GM10248 (cell line): Measurements from ENCODE around the gene IFI35.

ENCODE experiments used
- CTCF ChIA-PET: fragments of 300-600 bp; sonication (Branson Sonifier 250); formaldehyde crosslinking; extraction: SDS; loops from one replicate; lab custom pipeline; 2021; ENCODE audit warnings: antibody characterized with exemption; lab: Yijun Ruan, JAX
- POLR2A ChIA-PET: fragments of 350-650 bp; sonication (Branson Sonifier 250); formaldehyde crosslinking; extraction: SDS; loops from one replicate; lab custom pipeline; 2020; ENCODE audit warnings: antibody characterized with exemption; lab: Yijun Ruan, JAX
- DNase-seq: peaks from one replicate; pipeline ENCODE4 v3.0.0; 2012; ENCODE audit errors: extremely low spot score
- CTCF ChIP-seq: IDR thresholded peaks from 2 replicates; pipeline ENCODE4 v1.5.1; 2012; ENCODE audit warnings: mild to moderate bottlenecking, low read depth; ENCODE audit errors: extremely low read depth, missing control alignments, control extremely low read depth

The IFI35 gene

DNA sequence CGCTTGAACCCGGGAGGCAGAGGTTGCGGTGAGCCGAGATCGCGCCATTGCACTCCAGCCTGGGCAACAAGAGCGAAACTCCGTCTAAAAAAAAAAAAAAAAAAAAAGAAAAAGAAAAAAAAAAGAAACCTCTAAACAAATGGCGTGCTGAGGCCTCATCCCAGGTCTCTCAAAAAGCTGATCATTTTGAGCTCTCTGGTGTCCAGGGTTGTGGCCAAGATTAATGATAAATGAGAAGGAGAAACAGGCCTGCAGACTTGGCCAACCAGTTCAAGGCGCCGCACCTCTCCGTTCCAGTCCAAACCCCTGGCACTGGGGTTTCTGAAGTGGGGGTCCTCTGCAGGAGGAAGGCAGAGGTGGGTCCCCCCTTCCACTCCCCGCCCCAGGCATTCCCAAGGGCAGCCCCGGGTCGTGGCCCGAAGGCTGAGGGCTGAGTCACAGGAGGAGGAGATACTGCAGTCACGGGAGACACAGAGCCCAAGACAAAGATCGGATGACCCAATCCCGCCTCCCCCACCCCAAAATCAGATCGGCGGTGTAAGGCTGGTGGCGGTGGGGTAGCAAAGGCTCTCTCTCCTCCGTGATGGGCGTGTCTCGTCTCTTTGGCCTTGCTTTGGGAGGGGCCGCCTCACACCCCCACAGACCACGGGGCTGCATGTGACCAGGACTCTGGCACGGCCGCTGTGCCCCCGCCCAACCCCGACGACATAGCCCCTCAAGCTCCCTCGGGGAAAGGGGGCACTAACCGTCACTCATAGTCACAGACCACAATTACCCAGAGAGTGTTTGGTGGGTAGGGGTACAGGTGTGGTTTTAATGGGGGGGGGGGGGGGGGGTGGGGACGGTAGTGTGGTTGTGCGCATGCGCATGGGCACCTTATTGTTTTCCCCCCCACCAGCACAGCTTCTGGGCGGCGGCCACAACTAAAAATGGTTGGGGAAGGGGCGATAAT lies 14.5 kb downstream of the IFI35 start:
- DNase-seq, result peak; percentile 57
- ChIA-PET POLR2A (interaction anchor here (0.5 to 1.4 kb wide), 3 partner anchors 9 to 124 kb away, joined by 3 read pairs; partner anchors contain the start of gene RPL27), CTCF (interaction anchor here (1.2 kb wide), 1 partner anchor 10 kb away, joined by 3 read pairs; no protein-coding TSS in a partner anchor)
- no peak for TF ChIP-seq CTCF

GRCh38 chr17:43021741-43022512 lies 15.3 kb downstream of the IFI35 start, which contains the start of gene VAT1:
VAT1 (minus strand) TSS chr17:43022385; CDS start chr17:43022322, 63 bp downstream.
- ChIA-PET POLR2A (interaction anchor here (1.4 kb wide), 1 partner anchor 24 kb away, joined by 3 read pairs; the partner anchor contains the start of gene RPL27), CTCF (interaction anchor here (1.2 kb wide), 1 partner anchor 11 kb away, joined by 3 read pairs; no protein-coding TSS in a partner anchor)
- no peak for TF ChIP-seq CTCF
- peak; percentile 81 for DNase-seq

DNA sequence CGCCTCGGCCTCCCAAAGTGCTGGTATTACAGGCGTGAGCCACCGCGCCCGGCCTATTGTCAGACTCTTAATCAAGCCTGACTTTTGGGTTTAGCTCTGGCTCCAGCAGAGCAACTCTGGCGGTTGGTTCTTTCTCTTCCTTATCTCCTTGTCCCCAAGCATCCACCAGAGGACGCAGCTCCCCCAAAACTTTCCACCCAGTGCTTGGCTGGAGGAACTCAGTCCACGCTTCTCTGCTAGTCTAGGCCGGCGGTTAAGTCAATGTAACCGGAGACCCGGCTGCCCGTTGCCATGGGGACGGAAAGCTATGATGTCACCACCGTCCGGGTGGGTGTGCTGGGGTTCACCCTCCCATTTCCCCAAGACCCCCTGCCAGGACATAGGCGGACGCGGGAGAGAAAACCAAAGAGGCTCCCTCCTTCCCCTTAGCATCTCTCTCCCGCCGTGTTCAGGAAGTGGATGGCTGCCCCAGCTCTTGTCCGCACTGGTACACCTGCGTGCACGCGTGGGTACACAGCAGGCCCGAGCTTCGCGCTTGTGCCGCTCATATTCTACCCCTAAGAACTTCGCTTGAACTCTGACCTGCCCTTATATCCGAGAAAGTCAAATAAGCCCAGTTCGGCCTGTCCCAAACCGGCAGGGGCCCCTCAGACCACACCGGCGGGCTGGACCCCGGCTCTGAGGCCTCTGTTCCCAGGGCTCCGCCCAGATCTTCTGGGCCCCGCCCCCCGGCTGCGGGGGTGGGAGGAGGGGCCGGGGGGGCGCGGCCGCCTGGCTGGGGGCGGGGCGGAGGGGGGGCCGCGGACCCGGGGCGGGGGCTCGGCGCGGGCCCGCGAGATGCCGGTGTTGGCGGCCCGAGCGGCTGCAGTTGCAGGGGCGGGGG lies 18.1 kb downstream of the IFI35 start, which contains the start of gene RND2:
RND2 (plus strand) TSS at position 825 of the 883 bp plus-strand sequence. CDS start 117 bp downstream, outside the sequence.
- POLR2A ChIA-PET, result interaction anchor here (0.8 to 1.8 kb wide), 3 partner anchors 26 to 291 kb away, joined by 4 to 16 read pairs (median 10); partner anchors contain the start of genes BRCA1 and RPL27
- TF ChIP-seq CTCF, result peak; percentile 63
- DNase-seq, result peak; percentile 89
- CTCF ChIA-PET, result interaction anchor here (0.8 to 2.0 kb wide), 23 partner anchors 10 to 460 kb away, joined by 3 to 14 read pairs (median 4); partner anchors contain the start of genes DHX8, IFI35, RPL27 and TMEM106A

- POLR2A ChIA-PET, result no interaction called here
- TF ChIP-seq CTCF, result no peak
- CTCF ChIA-PET, result interaction anchor here (0.9 to 2.0 kb wide), 6 partner anchors 19 to 314 kb away, joined by 3 to 14 read pairs (median 5); no protein-coding TSS in a partner anchor
- no peak for DNase-seq
Observed at GRCh38 chr17:43025290-43025657, 18.7 kb downstream of the IFI35 start.

- DNase-seq, result no peak
- no peak for TF ChIP-seq CTCF
- POLR2A ChIA-PET, result no interaction called here
- CTCF ChIA-PET, result interaction anchor here (0.9 to 2.0 kb wide), 5 partner anchors 19 to 308 kb away, joined by 3 to 6 read pairs (median 4); partner anchors contain the start of gene RPL27
Observed at GRCh38 chr17:43025766-43026537, 19.4 kb downstream of the IFI35 start.
